Measurements from ENCODE around the gene ARRDC4.

ARRDC4 gene

DNA sequence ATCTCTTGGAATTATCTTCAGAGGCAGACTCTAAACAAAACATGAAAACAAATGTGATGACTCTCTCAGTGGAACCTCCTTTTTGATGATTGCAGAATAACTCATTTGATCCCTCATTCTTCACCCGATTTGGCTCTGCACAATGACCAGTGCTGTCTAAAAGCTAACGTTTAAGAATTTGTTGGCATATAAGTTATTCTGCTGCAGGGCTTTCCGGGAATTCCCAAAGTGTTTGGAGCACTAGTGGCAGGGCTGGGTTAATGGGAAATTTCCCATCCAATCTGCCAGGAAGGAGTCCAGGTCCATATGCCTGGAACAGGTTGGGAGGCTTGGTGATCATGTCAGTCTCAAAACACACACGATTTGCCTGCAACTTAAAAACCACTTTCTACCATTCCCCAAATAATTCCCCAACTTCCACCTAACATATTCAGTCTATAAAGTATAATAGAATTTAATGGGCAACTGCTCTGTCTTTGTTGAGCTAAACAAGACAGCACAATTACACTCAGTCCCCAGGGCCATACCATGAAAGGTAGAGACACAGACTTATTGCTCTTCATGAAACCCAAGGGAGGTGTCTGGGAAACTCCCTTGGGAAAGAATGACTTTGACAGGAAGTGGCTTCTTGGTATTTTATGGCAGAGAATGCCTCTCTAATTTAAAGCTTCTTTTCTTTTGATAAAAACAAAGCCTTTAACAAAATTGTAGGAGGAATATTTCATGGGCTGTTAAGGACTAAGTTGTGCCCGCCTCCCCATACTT, 38.0 kb downstream of the ARRDC4 start:
- no peak for DNase-seq (ENCODE audit: low read depth in 2 of 2)

DNA sequence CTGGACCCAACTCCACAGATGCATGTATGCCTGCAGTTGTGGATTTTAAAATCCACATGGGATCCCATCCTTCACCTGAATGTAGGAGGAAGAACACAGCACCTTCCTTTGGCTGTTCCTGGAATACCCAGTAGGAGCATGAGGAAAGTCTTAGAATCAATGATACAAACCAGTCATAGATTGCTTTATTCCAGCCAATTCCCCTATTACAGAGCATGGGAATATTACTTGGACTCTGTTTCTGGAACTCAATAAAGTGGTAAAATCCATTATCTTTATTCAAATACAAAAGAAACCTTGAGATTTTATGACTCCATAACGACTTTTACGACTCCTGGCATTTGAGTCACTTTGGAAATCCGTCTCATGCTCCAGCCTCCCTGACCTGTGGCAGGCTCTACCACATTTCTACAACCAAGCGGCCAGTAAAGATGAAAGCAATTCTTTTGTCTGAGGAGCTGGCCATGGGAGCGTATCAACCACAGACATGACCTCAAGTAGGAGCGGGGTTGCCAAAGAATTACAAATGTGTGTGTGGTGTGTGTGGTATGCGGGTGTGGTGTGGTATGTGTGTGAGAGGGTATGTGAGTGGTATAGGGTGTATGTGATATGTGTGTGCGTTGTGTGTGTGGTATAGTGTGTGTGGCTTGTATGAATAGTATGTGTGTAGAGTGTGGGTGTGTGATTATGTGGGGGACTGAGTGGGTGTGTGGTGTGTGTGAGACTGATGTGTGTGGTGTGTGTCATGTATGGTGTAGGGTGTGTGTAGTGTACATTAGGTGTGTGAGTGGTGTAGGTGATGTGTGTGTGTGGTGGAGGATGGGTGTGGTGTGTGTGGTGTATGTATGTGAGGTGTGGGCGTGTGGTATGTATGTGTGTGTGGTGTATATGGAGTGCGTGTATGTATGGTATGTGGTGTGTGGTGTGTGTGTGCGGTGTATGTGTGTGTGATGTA, 40.0 kb downstream of the ARRDC4 start:
- no peak for DNase-seq (ENCODE audit: low read depth in 2 of 2)

DNA sequence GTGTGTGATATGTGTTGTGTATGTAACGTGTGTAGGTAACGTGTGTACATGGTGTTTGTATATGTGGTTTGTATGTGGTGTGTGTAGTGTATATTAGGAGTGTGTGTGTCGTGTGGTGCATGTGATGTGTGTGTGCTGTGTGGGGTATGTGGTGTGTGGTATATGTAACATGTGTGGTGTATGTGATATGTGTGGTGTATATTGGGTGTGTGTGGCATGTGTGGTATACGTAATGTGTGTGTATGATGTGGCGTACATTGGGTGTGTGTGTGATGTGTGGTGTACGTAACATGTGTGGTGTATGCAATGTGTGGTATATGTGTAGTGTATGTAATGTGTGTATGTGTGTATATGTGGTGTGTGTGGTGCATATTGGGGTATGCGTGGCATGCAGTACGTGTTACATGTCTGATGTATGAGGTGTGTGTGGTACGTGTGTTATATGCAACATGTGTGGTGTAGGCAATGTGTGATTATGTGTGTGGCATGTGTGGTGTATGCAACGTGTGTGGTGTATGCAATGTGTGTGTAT, 41.2 kb downstream of the ARRDC4 start:
- DNase-seq (ENCODE audit: low read depth in 2 of 2), result no peak

DNA sequence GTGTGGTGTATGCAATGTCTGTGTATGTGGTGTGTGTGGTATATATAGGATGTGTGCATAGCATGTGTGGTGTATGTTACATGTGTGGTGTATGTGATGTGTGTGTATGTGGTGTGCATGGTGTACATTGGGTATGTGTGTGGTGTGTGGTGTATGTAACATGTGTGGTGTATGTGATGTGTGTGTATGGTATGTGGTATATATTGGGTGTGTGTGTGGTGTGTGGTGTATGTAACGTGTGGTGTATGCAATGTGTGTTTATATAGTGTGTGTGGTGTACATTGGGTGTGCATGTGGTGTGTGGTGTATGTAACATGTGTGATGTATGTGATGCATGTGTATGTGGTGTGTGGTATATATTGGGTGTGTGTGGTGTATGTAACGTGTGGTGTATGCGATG, 41.9 kb downstream of the ARRDC4 start:
- DNase-seq (ENCODE audit: low read depth in 2 of 2), result no peak

DNA sequence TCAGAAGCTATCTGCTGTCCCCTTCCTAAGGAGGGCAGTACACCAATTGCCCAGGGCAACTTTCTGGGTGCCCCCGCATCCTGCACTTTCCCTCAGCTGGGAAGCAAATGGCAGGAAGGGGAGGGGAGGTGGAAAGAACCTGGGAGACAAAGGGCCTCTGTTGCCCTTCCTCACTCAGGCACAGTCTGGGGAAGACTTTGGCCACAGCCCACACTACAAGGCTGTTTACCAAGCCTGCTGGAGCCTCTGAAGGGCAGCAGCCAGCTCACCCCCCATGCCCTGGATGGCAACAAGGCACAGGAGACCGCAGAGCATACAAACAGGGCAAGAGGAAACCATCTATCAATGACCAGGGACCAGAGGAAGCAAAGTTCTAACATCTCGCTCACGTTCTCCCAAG, 42.4 kb downstream of the ARRDC4 start:
- DNase-seq (ENCODE audit: low read depth in 2 of 2), result no peak

DNA sequence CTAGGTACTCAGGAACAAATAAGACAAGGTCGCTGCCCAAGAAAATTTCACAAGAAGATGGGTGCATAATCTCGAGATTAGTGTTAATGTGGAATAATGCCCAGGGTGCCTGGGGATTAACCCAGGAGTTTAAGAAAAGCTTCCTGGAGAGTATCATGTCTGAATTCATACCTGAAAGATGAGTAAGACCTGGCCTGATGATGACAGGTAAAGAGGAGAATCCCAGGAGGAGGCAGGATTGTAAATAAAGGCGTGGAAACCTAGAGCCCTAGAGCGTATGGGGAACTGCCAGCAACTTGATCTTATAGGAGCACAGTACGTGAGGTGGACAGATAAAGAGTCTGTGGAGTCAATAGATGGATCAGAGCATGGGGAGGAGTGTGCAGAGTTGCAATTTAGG, 43.0 kb downstream of the ARRDC4 start:
- no peak for DNase-seq (ENCODE audit: low read depth in 2 of 2)

DNA sequence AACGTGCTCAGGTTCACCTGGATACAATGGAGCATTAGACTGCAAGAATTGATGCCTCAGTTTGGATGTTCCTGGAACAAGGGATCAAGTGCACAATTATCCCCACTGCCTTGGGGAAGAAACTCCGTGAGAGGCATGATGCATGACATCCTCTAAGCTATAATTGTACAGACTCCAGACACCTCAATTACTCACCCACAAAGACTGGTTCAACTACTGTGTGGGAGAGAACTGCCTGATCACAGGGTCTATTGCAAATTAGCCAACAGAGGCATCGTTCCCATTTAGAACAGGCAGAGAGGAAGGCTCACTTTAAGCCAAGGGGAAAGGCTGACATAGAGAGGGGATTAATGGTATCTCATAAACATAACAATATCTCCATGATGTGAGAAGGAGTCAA, 43.5 kb downstream of the ARRDC4 start:
- DNase-seq (ENCODE audit: low read depth in 2 of 2), result no peak

DNA sequence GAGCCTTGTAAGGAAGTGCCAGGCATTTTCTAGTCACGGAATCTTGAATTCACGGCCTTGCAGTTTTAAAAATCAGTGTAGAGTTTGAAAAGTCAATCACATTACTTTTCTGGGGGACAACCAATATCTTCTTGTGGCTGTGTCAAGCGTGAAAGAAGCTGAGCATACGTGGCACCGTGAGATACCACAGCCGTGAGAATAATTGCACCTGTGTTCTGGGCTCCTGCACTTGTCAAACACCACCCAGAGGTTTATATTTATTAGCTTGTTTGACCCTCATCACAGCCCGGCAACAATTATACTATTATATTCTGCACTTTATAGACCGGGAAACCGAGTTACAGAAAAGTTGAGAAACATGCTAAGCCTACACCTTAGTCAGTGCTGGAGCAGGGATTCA, 45.2 kb downstream of the ARRDC4 start:
- no peak for DNase-seq (ENCODE audit: low read depth in 2 of 2)

DNA sequence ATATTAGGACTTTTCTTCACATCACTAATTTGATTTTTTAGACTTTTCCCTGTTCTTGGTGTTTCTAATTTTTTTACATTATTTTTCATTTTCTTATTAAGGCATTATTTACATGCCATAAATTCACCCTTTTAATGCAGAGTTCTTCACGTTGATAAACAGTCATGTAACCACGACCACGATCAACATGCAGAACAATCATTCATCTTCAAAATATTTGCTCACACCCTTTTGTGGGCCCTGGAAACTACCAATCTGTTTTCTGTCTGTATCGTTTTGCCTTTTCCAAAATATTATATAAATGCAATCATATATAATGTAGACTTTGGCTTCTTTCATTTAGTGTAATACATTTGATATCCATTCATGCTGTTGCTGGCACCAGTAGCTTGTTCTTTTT, 48.7 kb downstream of the ARRDC4 start:
- DNase-seq (ENCODE audit: low read depth in 2 of 2), result no peak

DNA sequence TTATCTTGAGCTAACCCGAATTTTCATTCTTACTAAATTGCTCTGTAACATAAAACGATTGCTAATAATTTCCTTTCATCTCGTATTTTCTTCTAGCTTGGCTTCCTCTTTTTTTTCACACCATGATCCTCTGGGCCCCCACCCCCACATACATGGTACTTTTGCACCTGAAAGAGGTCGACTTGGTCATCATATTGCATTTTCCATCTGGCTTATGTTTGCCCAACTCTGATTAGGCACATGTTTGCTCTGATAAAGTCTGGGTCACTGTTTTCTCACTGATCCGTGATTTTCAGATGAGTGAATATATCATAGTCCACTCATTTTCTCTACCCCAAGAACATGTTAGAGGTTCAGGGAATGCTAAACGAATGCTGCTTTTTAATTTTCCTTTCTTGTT, 49.5 kb downstream of the ARRDC4 start:
- DNase-seq (ENCODE audit: low read depth in 2 of 2), result no peak

DNA sequence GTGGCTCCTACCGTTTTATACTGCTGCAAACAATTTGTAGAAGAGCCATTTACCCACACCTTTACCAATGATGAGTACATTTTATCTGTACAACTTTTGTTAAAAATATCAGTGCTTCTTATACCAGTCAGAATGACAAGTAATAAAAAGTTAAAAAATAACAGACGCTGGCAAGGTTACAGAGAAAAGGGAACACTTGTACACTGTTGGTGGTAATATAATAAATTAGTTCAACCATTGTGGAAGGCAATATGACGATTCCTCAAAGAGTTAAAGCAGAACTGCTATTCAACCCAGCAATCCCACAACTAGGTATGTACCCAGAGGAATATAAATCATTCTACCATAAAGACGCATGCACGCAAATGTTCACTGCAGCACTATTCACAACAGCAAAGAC, 51.9 kb downstream of the ARRDC4 start:
- DNase-seq (ENCODE audit: low read depth in 2 of 2), result no peak

DNA sequence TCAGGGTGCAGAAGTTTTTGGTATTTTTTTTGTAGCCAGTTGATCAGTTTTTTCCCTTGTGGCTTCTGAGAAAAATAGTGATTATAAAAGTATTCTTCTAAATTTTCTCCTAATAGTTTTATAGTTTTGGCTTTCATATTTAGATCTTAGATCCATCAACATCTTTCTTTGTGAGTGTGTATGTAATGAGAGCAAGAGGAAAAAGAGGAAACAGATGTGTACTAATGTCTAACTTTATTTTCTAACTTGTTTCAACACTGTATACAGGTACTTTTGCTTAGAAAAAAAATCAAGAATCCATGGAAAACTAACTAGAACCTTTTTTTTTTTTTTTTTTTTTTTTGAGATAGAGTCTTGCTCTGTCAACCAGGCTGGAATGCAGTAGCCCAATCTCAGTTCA, 53.1 kb downstream of the ARRDC4 start:
- DNase-seq (ENCODE audit: low read depth in 2 of 2), result no peak

DNA sequence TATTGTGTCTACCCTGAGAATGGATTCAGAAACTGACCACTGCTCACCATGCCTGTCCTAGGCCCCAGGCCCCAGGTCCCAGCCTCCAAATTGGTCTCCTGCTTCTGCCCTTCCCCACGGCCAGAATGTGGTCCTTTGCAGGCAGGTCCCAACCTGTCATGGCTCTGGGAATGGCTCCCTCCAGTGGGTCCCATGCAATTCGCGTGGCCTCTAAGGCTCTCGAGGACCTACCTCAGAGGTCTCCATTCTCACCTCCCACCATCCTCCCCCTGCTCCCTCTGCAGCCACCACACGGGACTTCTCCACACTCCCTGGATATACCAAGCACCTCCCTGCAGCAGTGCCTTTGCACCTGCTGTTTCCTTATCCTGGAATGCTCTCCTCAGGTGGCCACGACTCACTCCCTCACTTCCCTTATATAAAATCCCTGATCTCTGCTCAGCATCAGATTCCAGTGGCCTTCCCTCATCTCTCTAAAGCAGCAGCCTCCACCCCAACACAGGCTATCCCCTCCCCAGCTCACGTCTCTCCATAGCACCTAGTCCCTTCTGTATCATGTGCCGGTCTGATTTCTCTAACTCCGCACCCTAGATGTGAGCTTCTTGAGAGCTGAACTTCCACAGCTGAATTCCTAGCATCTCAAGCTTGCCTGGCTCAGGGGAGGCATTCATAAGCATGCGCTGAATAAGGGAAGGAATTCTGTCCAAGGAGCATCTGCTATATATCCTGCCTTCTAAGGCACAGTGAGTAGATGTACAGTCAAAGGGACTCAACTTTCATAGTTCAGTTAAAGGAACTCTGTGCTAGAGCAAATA, 56.9 kb downstream of the ARRDC4 start:
- no peak for DNase-seq (ENCODE audit: low read depth in 2 of 2)

DNA sequence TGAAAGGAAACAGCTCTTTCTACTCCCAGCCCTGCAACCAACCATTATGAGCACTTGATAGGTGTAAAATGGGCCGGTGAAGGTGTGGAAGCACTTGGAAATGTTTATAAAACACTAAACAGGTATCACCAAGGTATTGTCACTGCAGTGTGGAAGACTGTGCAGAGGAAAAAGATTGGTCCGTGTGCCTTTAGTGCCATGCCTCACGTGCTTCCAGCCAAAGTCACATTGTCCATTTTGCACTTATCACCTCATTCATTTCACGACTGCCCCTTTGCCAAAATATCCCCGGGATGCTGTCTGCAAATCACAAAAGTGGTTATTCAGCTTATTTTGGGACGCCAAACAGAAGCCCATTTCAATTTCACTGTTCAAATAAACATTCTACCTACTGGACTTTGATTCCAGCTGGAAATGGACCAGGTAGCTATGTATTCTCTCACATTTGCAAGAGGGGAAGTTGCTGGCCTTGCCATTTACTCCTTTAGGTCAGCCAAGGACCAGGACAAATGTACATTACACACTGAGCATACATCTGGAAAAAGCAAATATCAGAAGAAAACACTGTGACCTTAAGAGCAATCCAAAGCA, 58.4 kb downstream of the ARRDC4 start:
- no peak for DNase-seq (ENCODE audit: low read depth in 2 of 2)

Data from stimulated activated CD8-positive, alpha-beta memory T cell treated with anti-CD3 and anti-CD28 coated beads, Interleukin-7, amount 100 ng/mL, for 1 hour (primary cell).